Adrenal gland (tissue), 5 donors: ENCODE data around the gene PIEZO1.

Experiments used
- POLR2A ChIP-seq, 2 donors: fragments of 450-650 bp; IDR thresholded peaks; one replicate each; pipeline ENCODE4 v1.6.1; 2017; ENCODE audit warnings: antibody characterized with exemption in 2 of 2, mild to moderate bottlenecking in 2 of 2, moderate library complexity in 1 of 2
- TF ChIP-seq, protein P1 (sequence below), 6 experiments: fragments of 450-650 bp in 4 of 6; fragments of 200-600 bp in 2 of 6; sonication (generic) in 1 of 6; IDR thresholded peaks; 1 replicate in 5 of 6; 2 replicates in 1 of 6; pipeline versions ENCODE4 v1.5.1 to v1.8.0; 2016 to 2021; ENCODE audit warnings: antibody characterized with exemption in 6 of 6, mild to moderate bottlenecking in 2 of 6, moderate library complexity in 1 of 6
- donor health status: DM: no; HTN: no; CAD: no.

DNA sequence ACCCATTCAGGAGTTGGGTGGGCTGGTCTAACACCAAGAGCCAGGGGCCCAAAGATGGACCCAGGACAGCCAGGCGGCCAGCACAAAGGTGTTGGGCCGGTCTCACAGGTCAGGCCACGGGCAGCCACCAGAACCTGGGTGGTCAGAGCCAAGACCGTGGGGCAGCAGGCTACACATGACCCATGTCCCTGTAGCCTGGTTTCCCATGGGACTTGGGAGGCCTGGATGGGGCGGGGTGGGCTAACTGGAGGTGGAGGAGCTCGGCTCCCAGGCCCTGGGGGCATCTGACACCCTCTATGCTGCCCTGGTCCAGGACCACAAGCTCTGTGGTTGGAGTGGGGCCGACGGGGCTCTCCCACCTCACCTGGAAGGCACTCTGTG lies 61.5 kb downstream of the PIEZO1 start:
- no peak for TF ChIP-seq POLR2A (IDR thresholded peaks at IDR 0.05)
- TF ChIP-seq, protein P1, sequence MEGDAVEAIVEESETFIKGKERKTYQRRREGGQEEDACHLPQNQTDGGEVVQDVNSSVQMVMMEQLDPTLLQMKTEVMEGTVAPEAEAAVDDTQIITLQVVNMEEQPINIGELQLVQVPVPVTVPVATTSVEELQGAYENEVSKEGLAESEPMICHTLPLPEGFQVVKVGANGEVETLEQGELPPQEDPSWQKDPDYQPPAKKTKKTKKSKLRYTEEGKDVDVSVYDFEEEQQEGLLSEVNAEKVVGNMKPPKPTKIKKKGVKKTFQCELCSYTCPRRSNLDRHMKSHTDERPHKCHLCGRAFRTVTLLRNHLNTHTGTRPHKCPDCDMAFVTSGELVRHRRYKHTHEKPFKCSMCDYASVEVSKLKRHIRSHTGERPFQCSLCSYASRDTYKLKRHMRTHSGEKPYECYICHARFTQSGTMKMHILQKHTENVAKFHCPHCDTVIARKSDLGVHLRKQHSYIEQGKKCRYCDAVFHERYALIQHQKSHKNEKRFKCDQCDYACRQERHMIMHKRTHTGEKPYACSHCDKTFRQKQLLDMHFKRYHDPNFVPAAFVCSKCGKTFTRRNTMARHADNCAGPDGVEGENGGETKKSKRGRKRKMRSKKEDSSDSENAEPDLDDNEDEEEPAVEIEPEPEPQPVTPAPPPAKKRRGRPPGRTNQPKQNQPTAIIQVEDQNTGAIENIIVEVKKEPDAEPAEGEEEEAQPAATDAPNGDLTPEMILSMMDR (IDR thresholded peaks at IDR 0.05): no peak
